ENCODE results near the gene CD300A. TPM values are rescaled to one million over a fixed set of nuclear protein-coding genes. Genes with fewer than 3 reads are reported as not detected.

CD300A gene
- polyA plus RNA-seq, 1 donor (not counting 4 experiments of a cell fraction or from before 2014, with no cell fraction given) = 0.07 TPM

GRCh38 chr17:74430385-74430705 is 36.1 kb upstream of the CD300A start:
- FAIRE-seq (no peak), DNase-seq (ENCODE audit: low read depth, low spot score) (no peak)
- Histone ChIP-seq H3K79me2 (ENCODE audit: control insufficient read depth, insufficient read depth, low read length) (no peaks in the 10 kb centered on the region), H3K9me3 (ENCODE audit: control insufficient read depth, low read depth, low read length) (no peaks in the 10 kb centered on the region), H3K9ac (ENCODE audit: control insufficient read depth, extremely low read depth, insufficient read depth, low read length) (peak overlapping the region; percentile 88), H3K36me3 (ENCODE audit: control insufficient read depth in 2 of 2, extremely low read depth in 1 of 2, insufficient read depth in 2 of 2, low read length in 2 of 2) (no peaks in the 10 kb centered on the region), H3K27me3 (ENCODE audit: control insufficient read depth, extremely low read depth, insufficient read depth, low read length) (no peaks in the 10 kb centered on the region), H3K4me1 (ENCODE audit: control insufficient read depth, extremely low read depth, insufficient read depth, low read length) (peaks cover 34% of the 10 kb centered on the region), H3K9me1 (ENCODE audit: control insufficient read depth, extremely low read depth, insufficient read depth, low read length) (peaks cover 3% of the 10 kb centered on the region), H2AFZ (ENCODE audit: control insufficient read depth, low read length) (peak overlapping the region; percentile 90), H3K27ac (ENCODE audit: control insufficient read depth, insufficient read depth, low read length) (peak overlapping the region; percentile 83), H3K4me2 (ENCODE audit: control insufficient read depth, extremely low read depth, insufficient read depth, low read depth, low read length) (peak overlapping the region; percentile 69), H4K20me1 (ENCODE audit: control insufficient read depth, extremely low read depth, insufficient read depth, low read length) (no peaks in the 10 kb centered on the region), H3K4me3 (ENCODE audit: control insufficient read depth in 2 of 3, extremely low read depth in 1 of 3, insufficient read depth in 2 of 3, low read depth in 1 of 3, low read length in 3 of 3) (peak overlapping the region; percentile 47 to 58 (median 52))
- TF ChIP-seq EZH2 (IDR thresholded peaks at IDR 0.05; ENCODE audit: low read length) = no peak
- TF ChIP-seq, protein P1, sequence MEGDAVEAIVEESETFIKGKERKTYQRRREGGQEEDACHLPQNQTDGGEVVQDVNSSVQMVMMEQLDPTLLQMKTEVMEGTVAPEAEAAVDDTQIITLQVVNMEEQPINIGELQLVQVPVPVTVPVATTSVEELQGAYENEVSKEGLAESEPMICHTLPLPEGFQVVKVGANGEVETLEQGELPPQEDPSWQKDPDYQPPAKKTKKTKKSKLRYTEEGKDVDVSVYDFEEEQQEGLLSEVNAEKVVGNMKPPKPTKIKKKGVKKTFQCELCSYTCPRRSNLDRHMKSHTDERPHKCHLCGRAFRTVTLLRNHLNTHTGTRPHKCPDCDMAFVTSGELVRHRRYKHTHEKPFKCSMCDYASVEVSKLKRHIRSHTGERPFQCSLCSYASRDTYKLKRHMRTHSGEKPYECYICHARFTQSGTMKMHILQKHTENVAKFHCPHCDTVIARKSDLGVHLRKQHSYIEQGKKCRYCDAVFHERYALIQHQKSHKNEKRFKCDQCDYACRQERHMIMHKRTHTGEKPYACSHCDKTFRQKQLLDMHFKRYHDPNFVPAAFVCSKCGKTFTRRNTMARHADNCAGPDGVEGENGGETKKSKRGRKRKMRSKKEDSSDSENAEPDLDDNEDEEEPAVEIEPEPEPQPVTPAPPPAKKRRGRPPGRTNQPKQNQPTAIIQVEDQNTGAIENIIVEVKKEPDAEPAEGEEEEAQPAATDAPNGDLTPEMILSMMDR (optimal IDR thresholded peaks at IDR 0.05 in 1 of 3, IDR thresholded peaks at IDR 0.05 in 1 of 3, conservative IDR thresholded peaks at IDR 0.05 in 1 of 3; ENCODE audit: extremely low read depth in 1 of 3, insufficient read depth in 2 of 3, low read length in 3 of 3) = no peak
- dilution Hi-C loops (cut with MboI; ENCODE audit: extremely low pct_ligation_motif_present, low sequenced_read_pairs) = no loop called here

GRCh38 chr17:74430706-74431567 is 35.5 kb upstream of the CD300A start:
- peak overlapping the region; percentile 69 for H3K4me2 ChIP-seq (ENCODE audit: control insufficient read depth, extremely low read depth, insufficient read depth, low read depth, low read length)
- peaks cover 34% of the 10 kb centered on the region for H3K4me1 ChIP-seq (ENCODE audit: control insufficient read depth, extremely low read depth, insufficient read depth, low read length)
- TF ChIP-seq, protein P1 (optimal IDR thresholded peaks at IDR 0.05 in 1 of 3, IDR thresholded peaks at IDR 0.05 in 1 of 3, conservative IDR thresholded peaks at IDR 0.05 in 1 of 3; ENCODE audit: extremely low read depth in 1 of 3, insufficient read depth in 2 of 3, low read length in 3 of 3) = no peak
- H3K27me3 ChIP-seq (ENCODE audit: control insufficient read depth, extremely low read depth, insufficient read depth, low read length) = no peaks in the 10 kb centered on the region
- H4K20me1 ChIP-seq (ENCODE audit: control insufficient read depth, extremely low read depth, insufficient read depth, low read length) = no peaks in the 10 kb centered on the region
- H2AFZ ChIP-seq (ENCODE audit: control insufficient read depth, low read length) = peak overlapping the region; percentile 90
- FAIRE-seq = peak; percentile 62
- dilution Hi-C loops (cut with MboI; ENCODE audit: extremely low pct_ligation_motif_present, low sequenced_read_pairs) = no loop called here
- H3K79me2 ChIP-seq (ENCODE audit: control insufficient read depth, insufficient read depth, low read length) = no peaks in the 10 kb centered on the region
- no peak for DNase-seq (ENCODE audit: low read depth, low spot score)
- H3K4me3 ChIP-seq (ENCODE audit: control insufficient read depth in 2 of 3, extremely low read depth in 1 of 3, insufficient read depth in 2 of 3, low read depth in 1 of 3, low read length in 3 of 3) = peak overlapping the region; percentile 52 to 72 (median 58)
- peak overlapping the region; percentile 83 for H3K27ac ChIP-seq (ENCODE audit: control insufficient read depth, insufficient read depth, low read length)
- no peaks in the 10 kb centered on the region for H3K36me3 ChIP-seq (ENCODE audit: control insufficient read depth in 2 of 2, extremely low read depth in 1 of 2, insufficient read depth in 2 of 2, low read length in 2 of 2)
- H3K9me1 ChIP-seq (ENCODE audit: control insufficient read depth, extremely low read depth, insufficient read depth, low read length) = peaks cover 3% of the 10 kb centered on the region
- H3K9ac ChIP-seq (ENCODE audit: control insufficient read depth, extremely low read depth, insufficient read depth, low read length) = peak overlapping the region; percentile 88
- no peaks in the 10 kb centered on the region for H3K9me3 ChIP-seq (ENCODE audit: control insufficient read depth, low read depth, low read length)
